H9 (cell line): ENCODE data around the gene TOM1L2. TPM values are rescaled to one million over a fixed set of nuclear protein-coding genes. Genes with fewer than 3 reads are reported as not detected.

ENCODE experiments used
- DNase-seq: peaks from one replicate; pipeline ENCODE4 v3.0.0-alpha.2; 2017
- H2AFZ ChIP-seq: one replicate; pipeline ENCODE4 v1.6.1; 2013; ENCODE audit warnings: mild to moderate bottlenecking, low read length, control low read depth, moderate library complexity
- H2AK5ac ChIP-seq: 2 replicates; pipeline ENCODE4 v1.6.1; 2013; ENCODE audit warnings: low read length, control low read depth, mixed read lengths; ENCODE audit not compliant: insufficient read length
- H2BK120ac ChIP-seq: one replicate; pipeline ENCODE4 v1.6.1; 2013; ENCODE audit warnings: low read depth, mild to moderate bottlenecking, low read length, control low read depth, inconsistent platforms; ENCODE audit not compliant: poor library complexity, severe bottlenecking
- H2BK12ac ChIP-seq: 2 replicates; pipeline ENCODE4 v1.6.1; 2013; ENCODE audit warnings: low read length, control low read depth, mixed read lengths, low read depth; ENCODE audit not compliant: insufficient read length
- H2BK15ac ChIP-seq: 2 replicates; pipeline ENCODE4 v1.6.1; 2013; ENCODE audit warnings: low read depth, low read length, control low read depth
- H2BK20ac ChIP-seq: one replicate; pipeline ENCODE4 v1.6.1; 2013; ENCODE audit warnings: low read depth, mild to moderate bottlenecking, low read length, control low read depth, inconsistent platforms; ENCODE audit not compliant: poor library complexity, severe bottlenecking
- H2BK5ac ChIP-seq: 2 replicates; pipeline ENCODE4 v1.6.1; 2013; ENCODE audit warnings: low read length, control low read depth, mixed read lengths; ENCODE audit not compliant: insufficient read length
- H3K14ac ChIP-seq: 2 replicates; pipeline ENCODE4 v1.6.1; 2013; ENCODE audit warnings: low read length, control low read depth; ENCODE audit not compliant: insufficient read depth
- H3K18ac ChIP-seq: 2 replicates; pipeline ENCODE4 v1.6.1; 2013; ENCODE audit warnings: low read depth, mild to moderate bottlenecking, mixed read lengths, low read length, control low read depth; ENCODE audit not compliant: insufficient read length
- H3K23ac ChIP-seq: 2 replicates; pipeline ENCODE4 v1.6.1; 2013; ENCODE audit warnings: low read length, control low read depth, mixed read lengths, low read depth; ENCODE audit not compliant: insufficient read length
- H3K23me2 ChIP-seq: 2 replicates; pipeline ENCODE4 v1.6.1; 2013; ENCODE audit warnings: low read depth, mild to moderate bottlenecking, mixed read lengths, low read length, control low read depth; ENCODE audit not compliant: insufficient read length, poor library complexity, severe bottlenecking
- H3K27ac ChIP-seq: 2 replicates; pipeline ENCODE4 v1.5.1; 2013; ENCODE audit warnings: low read length, control low read depth, mixed read lengths, low read depth; ENCODE audit not compliant: insufficient read length
- H3K27me3 ChIP-seq: 2 replicates; pipeline ENCODE4 v1.6.1; 2013; ENCODE audit warnings: low read length, control low read depth, inconsistent platforms; ENCODE audit not compliant: insufficient read depth
- H3K4ac ChIP-seq: 2 replicates; pipeline ENCODE4 v1.6.1; 2013; ENCODE audit warnings: low read depth, mild to moderate bottlenecking, control low read depth, inconsistent platforms, low read length, moderate library complexity
- H3K4me1 ChIP-seq: 2 replicates; pipeline ENCODE4 v1.6.1; 2013; ENCODE audit warnings: low read length, control low read depth, inconsistent platforms; ENCODE audit not compliant: insufficient read depth
- H3K4me2 ChIP-seq: 2 replicates; pipeline ENCODE4 v1.6.1; 2013; ENCODE audit warnings: low read length, control low read depth, mixed read lengths; ENCODE audit not compliant: insufficient read length, insufficient read depth
- H3K56ac ChIP-seq: 2 replicates; pipeline ENCODE4 v1.6.1; 2013; ENCODE audit warnings: low read depth, mild to moderate bottlenecking, mixed read lengths, low read length, control low read depth; ENCODE audit not compliant: insufficient read length
- H3K79me1 ChIP-seq: 2 replicates; pipeline ENCODE4 v1.6.1; 2013; ENCODE audit warnings: low read depth, mild to moderate bottlenecking, moderate library complexity, low read length, control low read depth, inconsistent platforms; ENCODE audit not compliant: insufficient read depth, poor library complexity, severe bottlenecking
- H3K79me2 ChIP-seq: 2 replicates; pipeline ENCODE4 v1.6.1; 2013; ENCODE audit warnings: low read length, control low read depth, inconsistent platforms; ENCODE audit not compliant: insufficient read depth
- H3K9ac ChIP-seq: 2 replicates; pipeline ENCODE4 v1.6.1; 2013; ENCODE audit warnings: low read length, control low read depth, mixed read lengths; ENCODE audit not compliant: insufficient read length; ENCODE audit errors: extremely low read depth
- H3K9me3 ChIP-seq: one replicate; pipeline ENCODE4 v1.6.1; 2013; ENCODE audit warnings: low read depth, low read length, inconsistent platforms; ENCODE audit not compliant: control insufficient read depth
- H3T11ph ChIP-seq: one replicate; pipeline ENCODE4 v1.6.1; 2013; ENCODE audit warnings: mild to moderate bottlenecking, low read length, control low read depth, inconsistent platforms
- H4K20me1 ChIP-seq: one replicate; pipeline ENCODE4 v1.6.1; 2013; ENCODE audit not compliant: control insufficient read depth, insufficient read length, insufficient read depth
- H4K5ac ChIP-seq: 2 replicates; pipeline ENCODE4 v1.6.1; 2013; ENCODE audit warnings: low read depth, mild to moderate bottlenecking, mixed read lengths, low read length, control low read depth; ENCODE audit not compliant: insufficient read length
- H4K8ac ChIP-seq: replicated peaks from 2 replicates; pipeline ENCODE4 v1.6.1; 2013; ENCODE audit warnings: low read length, control low read depth, mixed read lengths, low read depth; ENCODE audit not compliant: insufficient read length
- H4K91ac ChIP-seq: 2 replicates; pipeline ENCODE4 v1.6.1; 2013; ENCODE audit warnings: low read depth, mild to moderate bottlenecking, moderate library complexity, mixed read lengths, low read length, control low read depth; ENCODE audit not compliant: insufficient read length
- H3K27ac Mint-ChIP-seq, 3 experiments: 2 replicates in 2 of 3; 3 replicates in 1 of 3; pipeline ENCODE4 v1.8.0; 2020 to 2021; ENCODE audit warnings: mixed read lengths in 3 of 3, mild to moderate bottlenecking in 1 of 3, moderate library complexity in 1 of 3
- H3K27me3 Mint-ChIP-seq: 2 replicates; pipeline ENCODE4 v1.8.0; 2021; ENCODE audit warnings: low read depth, mild to moderate bottlenecking, moderate library complexity, mixed read lengths
- H3K36me3 Mint-ChIP-seq, 3 experiments: 2 replicates in 2 of 3; 3 replicates in 1 of 3; pipeline ENCODE4 v1.8.0; 2020 to 2021; ENCODE audit warnings: low read depth in 3 of 3, mixed read lengths in 3 of 3; ENCODE audit not compliant: insufficient read depth in 1 of 3
- H3K4me1 Mint-ChIP-seq, 2 experiments: 2 replicates each; pipeline ENCODE4 v1.8.0; 2020; ENCODE audit warnings: mixed read lengths in 2 of 2
- H3K4me3 Mint-ChIP-seq, 2 experiments: 2 replicates in 1 of 2; 3 replicates in 1 of 2; pipeline ENCODE4 v1.8.0; 2020 to 2021; ENCODE audit warnings: mild to moderate bottlenecking in 2 of 2, mixed read lengths in 2 of 2, moderate library complexity in 1 of 2
- H3K9me3 Mint-ChIP-seq, 2 experiments: 2 replicates in 1 of 2; 3 replicates in 1 of 2; pipeline ENCODE4 v1.8.0; 2020; ENCODE audit warnings: mild to moderate bottlenecking in 2 of 2, mixed read lengths in 2 of 2, moderate library complexity in 1 of 2
- CTCF ChIP-seq: fragments of 200-600 bp; sonication (generic); conservative IDR thresholded peaks from 3 replicates; pipeline ENCODE4 v1.8.0; 2021; ENCODE audit warnings: antibody characterized with exemption, mild to moderate bottlenecking
- WGBS: extraction: QIAGEN DNeasy Blood & Tissue Kit; methylation state at CpG from one replicate; pipeline ENCODE4 v1.1.7; 2013; ENCODE audit warnings: missing lambda C conversion rate, low lambda C conversion rate, mixed read lengths; ENCODE audit not compliant: insufficient read length; ENCODE audit errors: extremely low coverage; 5-methylcytosine and 5-hydroxymethylcytosine counted together
- total RNA-seq: library from RNA; stranded (reverse); gene quantifications from 2 replicates; pipeline ENCODE4 v1.2.1, GENCODE V29; 2021

Gene TOM1L2
- total RNA-seq, 1 experiment from 2014 or later, result 4.6 TPM

GRCh38 chr17:17954079-17954478 is 18.1 kb downstream of the TOM1L2 start:
- Histone ChIP-seq H3K79me2 (no peaks in the 10 kb centered on the region), H3K23me2 (no peaks in the 10 kb centered on the region), H3K18ac (no peak overlapping the region), H3K4me1 (no peaks in the 10 kb centered on the region; the same call in 1 of the 2 replicates), H3K9ac (no peak overlapping the region), H4K5ac (no peak overlapping the region), H2AK5ac (no peak overlapping the region), H3K14ac (no peak overlapping the region), H4K20me1 (no peaks in the 10 kb centered on the region), H3K79me1 (no peaks in the 10 kb centered on the region), H2BK15ac (no peak overlapping the region), H3K4ac (no peak overlapping the region), H3K23ac (no peak overlapping the region), H2BK20ac (no peak overlapping the region), H3K4me2 (no peak overlapping the region), H2BK12ac (no peak overlapping the region), H3K27me3 (no peaks in the 10 kb centered on the region), H2AFZ (no peak overlapping the region), H4K8ac (no peak overlapping the region), H3K56ac (no peak overlapping the region), H2BK120ac (no peak overlapping the region), H3T11ph (no peak overlapping the region), H4K91ac (no peak overlapping the region), H3K27ac (no peak overlapping the region), H2BK5ac (no peak overlapping the region), H3K9me3 (no peaks in the 10 kb centered on the region)
- Mint-ChIP-seq H3K4me3 (no peak overlapping the region), H3K27me3 (no peaks in the 10 kb centered on the region), H3K9me3 (no peaks in the 10 kb centered on the region), H3K4me1 (peaks cover 20 to 25% of the 10 kb centered on the region in 2 experiments), H3K36me3 (peaks cover 0 to 2% (median 0%) of the 10 kb centered on the region in 3 experiments; a peak in 2 of 7 replicates), H3K27ac (no peak overlapping the region)
- WGBS, result no CpG with 5 or more reads among the region's 3 CpGs
- TF ChIP-seq CTCF, result no peak
- no peak for DNase-seq
